WTC11 (cell line): ENCODE measurements around the gene SRSF9. TPM values are rescaled to one million over a fixed set of nuclear protein-coding genes. Genes with fewer than 3 reads are reported as not detected.

Experiments
- ATAC-seq: fragments of 200-7000 bp; cut with Tn5 transposase; 2 replicates; pipeline ENCODE4 v1.10.0; 2021; ENCODE audit warnings: mild to moderate bottlenecking, moderate library complexity
- CTCF ChIA-PET: fragments of 300-600 bp; sonication (Branson Sonifier 250); formaldehyde crosslinking; loops from one replicate; lab custom pipeline; 2021; ENCODE audit warnings: antibody characterized with exemption; lab: Charles Lee
- POLR2A ChIA-PET: fragments of 350-600 bp; sonication (Branson Sonifier 250); formaldehyde crosslinking; loops from one replicate; lab custom pipeline; 2021; ENCODE audit warnings: antibody characterized with exemption; lab: Charles Lee
- DNase-seq: peaks from one replicate; pipeline ENCODE4 v3.0.0; 2021; ENCODE audit warnings: low spot score
- H3K27ac Mint-ChIP-seq: 2 replicates; pipeline ENCODE4 v1.8.0; 2021; ENCODE audit warnings: mixed read lengths
- H3K27me3 Mint-ChIP-seq: 2 replicates; pipeline ENCODE4 v1.8.0; 2021; ENCODE audit warnings: low read depth, mild to moderate bottlenecking, moderate library complexity, mixed read lengths
- H3K36me3 Mint-ChIP-seq: 2 replicates; pipeline ENCODE4 v1.8.0; 2021; ENCODE audit warnings: mixed read lengths
- H3K4me1 Mint-ChIP-seq: 2 replicates; pipeline ENCODE4 v1.8.0; 2022; ENCODE audit warnings: mixed read lengths
- H3K4me3 Mint-ChIP-seq: 2 replicates; pipeline ENCODE4 v1.8.0; 2021; ENCODE audit warnings: mild to moderate bottlenecking, moderate library complexity, mixed read lengths
- H3K9me3 Mint-ChIP-seq: 2 replicates; pipeline ENCODE4 v1.8.0; 2021; ENCODE audit warnings: mixed read lengths
- CREM ChIP-seq: sonication (generic); formaldehyde crosslinking; IDR thresholded peaks from 2 replicates; pipeline ENCODE4 v1.8.1; 2022; ENCODE audit warnings: mild to moderate bottlenecking, missing genetic modification reagents, moderate library complexity
- EMX1 ChIP-seq: fragments of 250-450 bp; sonication (Bioruptor Pico); IDR thresholded peaks from 2 replicates; pipeline ENCODE4 v1.8.0; 2021; ENCODE audit warnings: mild to moderate bottlenecking
- FOXJ3 ChIP-seq: sonication (generic); formaldehyde crosslinking; IDR thresholded peaks from 2 replicates; pipeline ENCODE4 v1.9.0; 2021; ENCODE audit warnings: missing genetic modification reagents, mild to moderate bottlenecking, borderline replicate concordance
- FOXP1 ChIP-seq: sonication (generic); formaldehyde crosslinking; IDR thresholded peaks from 2 replicates; pipeline ENCODE4 v1.8.0; 2022; ENCODE audit warnings: missing genetic modification reagents, mild to moderate bottlenecking, moderate library complexity, borderline replicate concordance
- GABPB1 ChIP-seq: sonication (generic); formaldehyde crosslinking; IDR thresholded peaks from 2 replicates; pipeline ENCODE4 v1.8.1; 2023; ENCODE audit warnings: mild to moderate bottlenecking, missing genetic modification reagents
- MXD4 ChIP-seq: fragments of 250-450 bp; sonication (Bioruptor Pico); IDR thresholded peaks from 2 replicates; pipeline ENCODE4 v1.8.0; 2021; ENCODE audit warnings: mild to moderate bottlenecking, moderate library complexity, borderline replicate concordance
- PRRX2 ChIP-seq: fragments of 250-450 bp; sonication (Bioruptor Pico); IDR thresholded peaks from 2 replicates; pipeline ENCODE4 v1.8.0; 2021; ENCODE audit warnings: mild to moderate bottlenecking
- SMAD4 ChIP-seq: sonication (generic); formaldehyde crosslinking; IDR thresholded peaks from 2 replicates; pipeline ENCODE4 v1.8.0; 2022; ENCODE audit warnings: mild to moderate bottlenecking, missing genetic modification reagents
- SP1 ChIP-seq: sonication (generic); formaldehyde crosslinking; conservative IDR thresholded peaks from 2 replicates; pipeline ENCODE4 v1.8.1; 2022; ENCODE audit warnings: missing genetic modification reagents
- USF2 ChIP-seq: sonication (generic); formaldehyde crosslinking; IDR thresholded peaks from 2 replicates; pipeline ENCODE4 v1.8.1; 2023; ENCODE audit warnings: mild to moderate bottlenecking, missing genetic modification reagents, moderate library complexity
- ZBTB21 ChIP-seq: sonication (generic); formaldehyde crosslinking; IDR thresholded peaks from 2 replicates; pipeline ENCODE4 v1.8.1; 2023; ENCODE audit warnings: mild to moderate bottlenecking, missing genetic modification reagents, borderline replicate concordance
- ZNF121 ChIP-seq: sonication (generic); formaldehyde crosslinking; IDR thresholded peaks from 2 replicates; pipeline ENCODE4 v1.8.0; 2023; ENCODE audit warnings: missing genetic modification reagents
- ZNF219 ChIP-seq: sonication (generic); formaldehyde crosslinking; IDR thresholded peaks from 2 replicates; pipeline ENCODE4 v1.8.0; 2023; ENCODE audit warnings: missing genetic modification reagents, mild to moderate bottlenecking, borderline replicate concordance
- ZSCAN18 ChIP-seq: fragments of 250-450 bp; sonication (Bioruptor Pico); IDR thresholded peaks from 2 replicates; pipeline ENCODE4 v2.1.2; 2022; ENCODE audit warnings: mild to moderate bottlenecking, moderate library complexity
- total RNA-seq: library from RNA; stranded (reverse); gene quantifications from 3 replicates; pipeline ENCODE4 v1.2.3, GENCODE V29; 2021
- TF ChIP-seq, protein P1 (sequence below): sonication (generic); formaldehyde crosslinking; IDR thresholded peaks from 2 replicates; pipeline ENCODE4 v1.8.0; 2022; ENCODE audit warnings: mild to moderate bottlenecking, missing genetic modification reagents
- TF ChIP-seq, protein P2 (sequence below): sonication (generic); formaldehyde crosslinking; IDR thresholded peaks from 2 replicates; pipeline ENCODE4 v1.8.1; 2023; ENCODE audit warnings: mild to moderate bottlenecking, moderate library complexity, missing genetic modification reagents
- TF ChIP-seq, protein P3 (sequence below): fragments of 250-450 bp; sonication (Bioruptor Pico); IDR thresholded peaks from 2 replicates; pipeline ENCODE4 v1.8.0; 2021; ENCODE audit warnings: mild to moderate bottlenecking
- TF ChIP-seq, protein P4 (sequence below): sonication (generic); formaldehyde crosslinking; IDR thresholded peaks from 2 replicates; pipeline ENCODE4 v1.8.1; 2023; ENCODE audit warnings: mild to moderate bottlenecking, missing genetic modification reagents
- TF ChIP-seq, protein P5 (sequence below): sonication (generic); formaldehyde crosslinking; IDR thresholded peaks from 2 replicates; pipeline ENCODE4 v1.8.0; 2023; ENCODE audit warnings: missing genetic modification reagents
- TF ChIP-seq, protein P6 (sequence below): sonication (generic); formaldehyde crosslinking; conservative IDR thresholded peaks from 2 replicates; pipeline ENCODE4 v1.8.1; 2023; ENCODE audit warnings: mild to moderate bottlenecking, low read depth, missing genetic modification reagents, moderate library complexity

Gene SRSF9
- total RNA-seq, 1 experiment from 2014 or later = 286 TPM

GRCh38 chr12:120497524-120498150 is 28.1 kb upstream of the SRSF9 start (continued):
- TF ChIP-seq, protein P1, sequence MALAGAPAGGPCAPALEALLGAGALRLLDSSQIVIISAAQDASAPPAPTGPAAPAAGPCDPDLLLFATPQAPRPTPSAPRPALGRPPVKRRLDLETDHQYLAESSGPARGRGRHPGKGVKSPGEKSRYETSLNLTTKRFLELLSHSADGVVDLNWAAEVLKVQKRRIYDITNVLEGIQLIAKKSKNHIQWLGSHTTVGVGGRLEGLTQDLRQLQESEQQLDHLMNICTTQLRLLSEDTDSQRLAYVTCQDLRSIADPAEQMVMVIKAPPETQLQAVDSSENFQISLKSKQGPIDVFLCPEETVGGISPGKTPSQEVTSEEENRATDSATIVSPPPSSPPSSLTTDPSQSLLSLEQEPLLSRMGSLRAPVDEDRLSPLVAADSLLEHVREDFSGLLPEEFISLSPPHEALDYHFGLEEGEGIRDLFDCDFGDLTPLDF (CRISPR knock-in tag) = no peak
- TF ChIP-seq ZNF121 (no peak), CREM (CRISPR knock-in tag) (no peak), MXD4 (CRISPR knock-in tag) (no peak)

DNA sequence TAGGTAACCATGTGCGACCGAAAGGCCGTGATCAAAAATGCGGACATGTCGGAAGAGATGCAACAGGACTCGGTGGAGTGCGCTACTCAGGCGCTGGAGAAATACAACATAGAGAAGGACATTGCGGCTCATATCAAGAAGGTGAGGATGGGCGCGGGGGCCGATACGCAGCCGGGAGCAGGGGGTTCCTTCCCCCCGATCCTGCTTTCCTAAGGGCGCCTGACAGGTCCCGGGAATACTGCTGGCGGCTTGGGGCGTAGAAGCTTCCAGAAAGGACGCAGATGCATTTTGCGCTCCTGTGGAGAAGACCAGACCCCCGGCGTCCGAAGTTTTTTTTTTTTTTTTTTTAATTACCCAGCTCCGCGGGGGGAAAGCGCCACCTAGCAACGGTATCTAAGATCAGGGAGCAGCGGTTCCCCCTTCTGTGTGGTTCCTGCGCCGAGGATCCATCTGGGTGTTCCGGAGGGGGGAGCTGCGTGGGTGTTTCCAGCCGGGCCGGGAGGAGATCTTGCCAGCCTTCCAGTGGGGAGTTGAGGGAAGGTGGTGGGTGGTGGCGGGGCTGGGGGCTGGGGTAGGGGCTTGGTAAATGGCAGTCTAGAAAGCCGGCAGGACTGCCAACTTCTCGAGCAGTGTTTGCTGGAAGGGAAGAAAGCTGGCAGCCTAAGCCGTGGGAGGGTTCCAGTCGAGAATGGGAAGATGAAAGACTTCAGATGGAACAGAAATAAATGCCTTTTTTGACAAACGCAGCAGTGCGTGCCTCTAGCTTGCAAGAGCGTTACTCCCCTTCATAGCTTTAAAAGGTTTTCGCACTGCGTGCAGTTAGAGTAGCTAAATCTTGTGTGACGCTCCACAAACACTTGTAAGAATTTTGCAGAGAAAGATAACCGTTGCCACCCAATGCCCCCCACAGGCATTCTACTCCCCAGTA is 27.1 kb upstream of the SRSF9 start:
- Mint-ChIP-seq H3K4me1 (peaks cover 33% of the 10 kb centered on the region), H3K4me3 (peak overlapping the region; percentile 93), H3K36me3 (peaks cover 40% of the 10 kb centered on the region)
- DNase-seq = peak; percentile 36
- POLR2A ChIA-PET = interaction anchor here (0.7 to 2.7 kb wide), 12 partner anchors 8 to 716 kb away, joined by 3 to 13 read pairs (median 6); partner anchors contain the start of genes COQ5, POP5, RNF10 and SRSF9
- TF ChIP-seq, protein P1 (CRISPR knock-in tag) = no peak
- TF ChIP-seq PRRX2 (CRISPR knock-in tag) = no peak
- no peak for TF ChIP-seq SMAD4 (CRISPR knock-in tag)
- TF ChIP-seq ZNF219 (CRISPR knock-in tag) = no peak
- TF ChIP-seq, protein P2, sequence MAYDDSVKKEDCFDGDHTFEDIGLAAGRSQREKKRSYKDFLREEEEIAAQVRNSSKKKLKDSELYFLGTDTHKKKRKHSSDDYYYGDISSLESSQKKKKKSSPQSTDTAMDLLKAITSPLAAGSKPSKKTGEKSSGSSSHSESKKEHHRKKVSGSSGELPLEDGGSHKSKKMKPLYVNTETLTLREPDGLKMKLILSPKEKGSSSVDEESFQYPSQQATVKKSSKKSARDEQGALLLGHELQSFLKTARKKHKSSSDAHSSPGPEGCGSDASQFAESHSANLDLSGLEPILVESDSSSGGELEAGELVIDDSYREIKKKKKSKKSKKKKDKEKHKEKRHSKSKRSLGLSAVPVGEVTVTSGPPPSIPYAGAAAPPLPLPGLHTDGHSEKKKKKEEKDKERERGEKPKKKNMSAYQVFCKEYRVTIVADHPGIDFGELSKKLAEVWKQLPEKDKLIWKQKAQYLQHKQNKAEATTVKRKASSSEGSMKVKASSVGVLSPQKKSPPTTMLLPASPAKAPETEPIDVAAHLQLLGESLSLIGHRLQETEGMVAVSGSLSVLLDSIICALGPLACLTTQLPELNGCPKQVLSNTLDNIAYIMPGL (CRISPR knock-in tag) = no peak
- TF ChIP-seq, protein P3, sequence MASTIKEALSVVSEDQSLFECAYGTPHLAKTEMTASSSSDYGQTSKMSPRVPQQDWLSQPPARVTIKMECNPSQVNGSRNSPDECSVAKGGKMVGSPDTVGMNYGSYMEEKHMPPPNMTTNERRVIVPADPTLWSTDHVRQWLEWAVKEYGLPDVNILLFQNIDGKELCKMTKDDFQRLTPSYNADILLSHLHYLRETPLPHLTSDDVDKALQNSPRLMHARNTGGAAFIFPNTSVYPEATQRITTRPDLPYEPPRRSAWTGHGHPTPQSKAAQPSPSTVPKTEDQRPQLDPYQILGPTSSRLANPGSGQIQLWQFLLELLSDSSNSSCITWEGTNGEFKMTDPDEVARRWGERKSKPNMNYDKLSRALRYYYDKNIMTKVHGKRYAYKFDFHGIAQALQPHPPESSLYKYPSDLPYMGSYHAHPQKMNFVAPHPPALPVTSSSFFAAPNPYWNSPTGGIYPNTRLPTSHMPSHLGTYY = no peak
- TF ChIP-seq, protein P4, sequence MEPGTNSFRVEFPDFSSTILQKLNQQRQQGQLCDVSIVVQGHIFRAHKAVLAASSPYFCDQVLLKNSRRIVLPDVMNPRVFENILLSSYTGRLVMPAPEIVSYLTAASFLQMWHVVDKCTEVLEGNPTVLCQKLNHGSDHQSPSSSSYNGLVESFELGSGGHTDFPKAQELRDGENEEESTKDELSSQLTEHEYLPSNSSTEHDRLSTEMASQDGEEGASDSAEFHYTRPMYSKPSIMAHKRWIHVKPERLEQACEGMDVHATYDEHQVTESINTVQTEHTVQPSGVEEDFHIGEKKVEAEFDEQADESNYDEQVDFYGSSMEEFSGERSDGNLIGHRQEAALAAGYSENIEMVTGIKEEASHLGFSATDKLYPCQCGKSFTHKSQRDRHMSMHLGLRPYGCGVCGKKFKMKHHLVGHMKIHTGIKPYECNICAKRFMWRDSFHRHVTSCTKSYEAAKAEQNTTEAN (CRISPR knock-in tag) = no peak
- TF ChIP-seq ZSCAN18 (CRISPR knock-in tag) = no peak
- TF ChIP-seq SP1 (CRISPR knock-in tag) = no peak
- TF ChIP-seq GABPB1 (CRISPR knock-in tag) = no peak
- no peak for TF ChIP-seq MXD4 (CRISPR knock-in tag)
- TF ChIP-seq ZBTB21 (CRISPR knock-in tag) = no peak
- TF ChIP-seq, protein P5, sequence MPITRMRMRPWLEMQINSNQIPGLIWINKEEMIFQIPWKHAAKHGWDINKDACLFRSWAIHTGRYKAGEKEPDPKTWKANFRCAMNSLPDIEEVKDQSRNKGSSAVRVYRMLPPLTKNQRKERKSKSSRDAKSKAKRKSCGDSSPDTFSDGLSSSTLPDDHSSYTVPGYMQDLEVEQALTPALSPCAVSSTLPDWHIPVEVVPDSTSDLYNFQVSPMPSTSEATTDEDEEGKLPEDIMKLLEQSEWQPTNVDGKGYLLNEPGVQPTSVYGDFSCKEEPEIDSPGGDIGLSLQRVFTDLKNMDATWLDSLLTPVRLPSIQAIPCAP (CRISPR knock-in tag) = no peak
- TF ChIP-seq, protein P6, sequence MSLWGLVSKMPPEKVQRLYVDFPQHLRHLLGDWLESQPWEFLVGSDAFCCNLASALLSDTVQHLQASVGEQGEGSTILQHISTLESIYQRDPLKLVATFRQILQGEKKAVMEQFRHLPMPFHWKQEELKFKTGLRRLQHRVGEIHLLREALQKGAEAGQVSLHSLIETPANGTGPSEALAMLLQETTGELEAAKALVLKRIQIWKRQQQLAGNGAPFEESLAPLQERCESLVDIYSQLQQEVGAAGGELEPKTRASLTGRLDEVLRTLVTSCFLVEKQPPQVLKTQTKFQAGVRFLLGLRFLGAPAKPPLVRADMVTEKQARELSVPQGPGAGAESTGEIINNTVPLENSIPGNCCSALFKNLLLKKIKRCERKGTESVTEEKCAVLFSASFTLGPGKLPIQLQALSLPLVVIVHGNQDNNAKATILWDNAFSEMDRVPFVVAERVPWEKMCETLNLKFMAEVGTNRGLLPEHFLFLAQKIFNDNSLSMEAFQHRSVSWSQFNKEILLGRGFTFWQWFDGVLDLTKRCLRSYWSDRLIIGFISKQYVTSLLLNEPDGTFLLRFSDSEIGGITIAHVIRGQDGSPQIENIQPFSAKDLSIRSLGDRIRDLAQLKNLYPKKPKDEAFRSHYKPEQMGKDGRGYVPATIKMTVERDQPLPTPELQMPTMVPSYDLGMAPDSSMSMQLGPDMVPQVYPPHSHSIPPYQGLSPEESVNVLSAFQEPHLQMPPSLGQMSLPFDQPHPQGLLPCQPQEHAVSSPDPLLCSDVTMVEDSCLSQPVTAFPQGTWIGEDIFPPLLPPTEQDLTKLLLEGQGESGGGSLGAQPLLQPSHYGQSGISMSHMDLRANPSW (CRISPR knock-in tag) = no peak
- no peak for TF ChIP-seq FOXJ3 (CRISPR knock-in tag)
- no peak for TF ChIP-seq EMX1
- TF ChIP-seq FOXP1 (CRISPR knock-in tag) = no peak
- TF ChIP-seq USF2 (CRISPR knock-in tag) = no peak
- TF ChIP-seq, all 79 proteins: peak for 0
- H3K27me3 Mint-ChIP-seq = no peaks in the 10 kb centered on the region
- peak overlapping the region; percentile 98 for H3K27ac Mint-ChIP-seq
- ATAC-seq = peak; percentile 3
- no peaks in the 10 kb centered on the region for H3K9me3 Mint-ChIP-seq
- CTCF ChIA-PET = interaction anchor here (0.6 to 2.4 kb wide), 13 partner anchors 8 to 194 kb away, joined by 3 to 22 read pairs (median 6); partner anchors contain the start of genes POP5, SIRT4 and SRSF9
